HG02610 (cell line): Measurements from ENCODE around the gene LRFN2.

Source experiments
- ATAC-seq: cut with Tn5 transposase; IDR thresholded peaks from one replicate; pipeline ENCODE4 v1.9.1; 2021; ENCODE audit warnings: mild to moderate bottlenecking, moderate library complexity; ENCODE audit not compliant: unreplicated experiment

LRFN2 gene

DNA sequence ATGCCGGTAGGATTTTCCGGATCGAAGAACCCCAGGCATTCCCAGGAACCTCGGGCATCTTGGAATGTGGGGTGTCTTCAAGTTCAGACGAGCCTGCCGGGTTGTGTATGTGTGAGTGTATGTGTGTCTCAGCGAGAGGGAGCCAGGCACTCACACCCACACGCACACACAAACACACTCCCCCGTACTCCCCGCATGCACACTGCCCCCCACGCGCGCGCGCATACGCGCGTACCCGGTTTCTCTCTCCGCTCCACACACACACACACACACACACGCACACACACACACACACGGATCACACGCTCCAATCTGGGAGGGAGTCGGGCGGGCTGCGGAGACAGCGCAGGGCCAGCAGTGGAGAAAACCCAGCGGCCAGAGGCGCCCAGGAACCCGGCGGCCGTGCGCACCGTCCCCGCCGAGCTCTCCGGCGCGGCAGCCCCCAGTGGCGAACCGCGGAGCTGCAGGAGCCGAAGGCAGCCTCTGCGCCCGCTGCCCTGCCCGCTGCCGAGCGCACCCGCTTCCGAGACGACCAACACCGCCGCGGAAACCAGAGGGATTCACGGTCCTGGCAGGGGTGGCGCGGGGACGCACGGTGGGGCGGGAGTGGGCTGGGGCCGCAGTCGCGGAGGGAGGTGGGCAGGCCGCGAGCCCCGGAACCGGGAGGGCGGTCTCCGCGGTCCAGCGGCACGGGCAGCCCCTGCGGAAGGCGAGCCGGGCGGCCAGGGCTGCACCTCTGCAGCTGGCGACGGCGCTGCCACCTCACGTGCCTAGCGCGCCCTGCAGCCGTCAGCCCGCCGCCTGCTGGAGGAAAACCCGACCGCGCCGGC lies at the start of gene LRFN2:
Gene LRFN2, minus strand, starts transcription at position 125 of the 830 bp plus-strand sequence.
- ATAC-seq, result peak; percentile 87

- ATAC-seq, result no peak
Observed at GRCh38 chr6:40634429-40634828, 47.3 kb upstream of the LRFN2 start.

DNA sequence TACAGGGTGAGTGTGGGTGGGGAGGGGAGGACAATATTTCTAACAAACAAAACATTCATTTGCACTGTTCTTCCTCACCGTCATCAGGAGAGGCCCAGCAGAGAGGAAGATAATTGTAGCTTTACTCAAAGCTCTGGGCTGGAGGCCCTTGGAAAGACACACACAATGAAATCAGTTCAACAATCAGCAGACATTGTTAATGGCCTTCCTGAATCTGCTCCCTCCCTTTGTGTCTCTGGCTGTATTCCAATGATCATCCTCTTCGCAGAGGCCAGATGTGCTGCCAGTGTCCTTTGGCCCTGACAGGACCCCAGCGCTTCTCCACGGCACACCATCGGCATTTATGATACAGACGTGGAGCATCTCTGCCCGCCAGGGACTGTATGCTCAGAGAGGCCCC lies 44.6 kb upstream of the LRFN2 start:
- ATAC-seq, result no peak

- no peak for ATAC-seq
Observed at GRCh38 chr6:40630488-40630887, 43.3 kb upstream of the LRFN2 start.

DNA sequence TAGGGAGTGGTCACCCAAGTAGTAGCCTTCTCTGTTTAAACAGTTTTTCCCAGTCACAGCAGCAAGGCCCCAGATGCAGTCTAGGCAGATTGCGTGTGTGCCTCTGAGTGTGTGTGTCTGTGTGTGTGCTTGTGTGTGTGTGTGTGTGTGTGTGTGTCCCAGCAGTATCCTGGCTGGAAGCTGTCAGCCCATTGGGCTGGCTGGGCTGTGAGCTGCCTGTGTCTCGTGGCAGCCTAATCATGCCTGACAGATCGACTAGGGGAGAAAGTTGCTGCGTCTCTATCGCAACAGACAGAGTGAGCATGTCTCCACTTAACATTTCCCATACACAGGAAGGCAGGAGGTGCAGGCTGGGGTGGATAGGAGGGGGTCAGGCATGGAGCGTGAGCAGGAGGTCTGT lies 42.9 kb upstream of the LRFN2 start:
- ATAC-seq, result no peak

- ATAC-seq, result no peak
Observed at GRCh38 chr6:40629463-40629862, 42.3 kb upstream of the LRFN2 start.

- no peak for ATAC-seq
Observed at GRCh38 chr6:40627316-40627715, 40.2 kb upstream of the LRFN2 start.

GRCh38 chr6:40626886-40627285 lies 39.7 kb upstream of the LRFN2 start:
- ATAC-seq, result no peak

GRCh38 chr6:40623932-40624331 lies 36.8 kb upstream of the LRFN2 start:
- no peak for ATAC-seq

GRCh38 chr6:40623178-40623577 lies 36.0 kb upstream of the LRFN2 start:
- no peak for ATAC-seq

DNA sequence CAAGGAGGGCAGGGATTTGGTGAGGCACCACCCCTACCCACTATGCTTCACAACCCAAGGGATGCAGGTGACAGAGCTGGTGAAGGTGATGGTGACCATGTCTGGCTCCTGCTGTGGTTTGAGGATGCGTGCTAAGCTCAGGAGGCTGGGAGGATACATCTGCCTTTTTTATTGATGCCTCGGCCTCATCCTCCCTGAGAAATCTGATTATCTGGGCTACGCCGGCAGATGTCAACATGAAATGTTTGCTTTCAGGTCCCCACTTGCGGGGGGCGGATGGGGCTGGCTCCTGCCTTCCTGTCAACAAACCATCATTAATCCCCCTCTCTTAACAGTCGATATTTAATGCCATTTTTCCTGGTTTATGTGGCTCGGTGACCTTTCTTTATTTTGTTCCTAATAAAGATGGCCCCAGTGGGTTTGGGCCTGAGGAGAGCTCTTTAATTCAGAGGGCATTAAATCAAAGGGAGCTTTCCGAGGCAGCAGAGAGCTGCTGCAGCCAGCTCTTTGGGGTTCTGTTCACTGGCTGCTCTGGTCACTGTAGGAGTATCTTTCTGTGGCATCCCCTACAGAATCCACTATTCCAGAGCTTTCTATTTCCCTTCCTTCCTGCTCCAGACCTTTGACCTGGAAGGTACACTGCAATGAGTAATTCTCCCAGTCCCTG lies 33.5 kb upstream of the LRFN2 start:
- no peak for ATAC-seq

DNA sequence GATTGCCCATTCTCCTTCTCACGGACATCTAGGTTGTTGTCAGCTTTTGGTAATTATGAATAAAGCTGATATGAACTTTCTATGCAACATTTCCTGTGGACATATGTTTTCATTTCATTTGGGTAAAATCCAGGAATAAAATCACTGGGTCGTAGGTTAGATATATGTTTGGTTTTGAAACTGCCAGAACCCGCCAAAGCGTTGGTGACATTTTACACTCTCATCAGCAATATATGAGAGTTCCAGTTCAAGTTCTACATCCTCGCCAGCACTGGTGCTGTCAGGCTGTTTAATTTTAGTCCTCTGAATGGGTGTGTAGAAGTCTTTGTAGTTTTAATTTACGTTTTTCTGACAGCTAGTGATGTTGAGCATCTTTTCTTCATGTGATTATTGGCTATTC lies 27.5 kb upstream of the LRFN2 start:
- ATAC-seq, result no peak

DNA sequence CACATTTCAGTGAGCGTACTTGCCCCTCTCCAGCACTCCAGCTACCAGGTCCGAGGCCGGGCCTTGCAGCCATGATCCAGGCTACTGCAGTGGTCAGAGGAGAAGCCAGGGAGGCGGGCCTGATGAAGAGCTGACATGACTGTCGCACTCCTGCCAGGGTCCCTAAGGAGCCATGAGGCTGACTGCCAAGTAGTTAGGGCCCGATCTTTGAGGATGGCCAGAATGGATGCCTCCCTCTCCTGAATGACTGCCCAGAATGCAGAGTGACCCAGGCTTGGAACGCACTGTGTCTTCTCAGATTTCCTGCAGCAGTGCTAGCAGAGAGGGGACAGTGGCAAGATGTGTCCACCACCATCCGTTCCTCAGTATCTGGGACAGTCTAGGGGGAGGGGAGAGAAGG lies 24.7 kb upstream of the LRFN2 start:
- ATAC-seq, result no peak

DNA sequence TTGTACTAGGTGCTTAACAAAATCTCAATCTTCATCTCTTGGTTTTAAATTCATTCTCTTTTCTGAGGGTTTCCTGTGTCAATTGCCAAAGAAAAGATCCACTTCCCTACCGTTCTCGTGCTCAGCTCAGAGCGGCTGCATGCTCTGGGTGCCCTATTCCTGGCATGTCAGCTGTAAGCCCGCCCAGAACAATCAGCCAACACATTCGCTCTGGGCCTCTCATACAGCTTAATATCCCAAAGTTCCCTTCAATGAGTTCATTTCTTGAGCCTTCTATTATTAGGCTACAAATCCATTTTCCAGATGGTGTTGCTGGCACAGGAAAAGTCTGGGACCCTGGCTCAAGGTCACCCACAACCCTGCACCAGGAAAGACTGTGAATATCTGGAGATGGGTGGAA lies 24.3 kb upstream of the LRFN2 start:
- ATAC-seq, result no peak

GRCh38 chr6:40610229-40610628 lies 23.1 kb upstream of the LRFN2 start:
- ATAC-seq, result no peak

DNA sequence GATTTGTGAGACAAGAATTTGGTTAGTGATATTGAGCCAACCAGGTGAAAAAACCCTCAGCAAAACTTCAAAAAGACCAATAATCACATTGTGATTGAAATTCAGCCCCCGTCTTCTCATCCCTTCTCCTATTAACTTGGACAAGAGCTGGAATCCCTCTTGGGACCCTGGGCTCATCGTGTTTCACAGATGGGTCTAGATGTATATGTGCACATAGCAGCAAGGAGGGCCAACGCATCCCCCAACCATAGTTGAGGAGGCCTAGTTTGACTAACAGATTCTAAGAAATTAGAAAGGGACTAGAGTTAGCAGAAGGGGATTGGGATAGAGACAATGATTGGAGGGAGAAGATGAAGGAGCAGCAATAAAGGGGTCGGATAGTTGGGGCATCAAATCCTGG lies 19.8 kb upstream of the LRFN2 start:
- no peak for ATAC-seq

GRCh38 chr6:40606526-40606925 lies 19.4 kb upstream of the LRFN2 start:
- ATAC-seq, result no peak

GRCh38 chr6:40604082-40604481 lies 16.9 kb upstream of the LRFN2 start:
- ATAC-seq, result no peak

- no peak for ATAC-seq
Observed at GRCh38 chr6:40599555-40599954, 12.4 kb upstream of the LRFN2 start.

DNA sequence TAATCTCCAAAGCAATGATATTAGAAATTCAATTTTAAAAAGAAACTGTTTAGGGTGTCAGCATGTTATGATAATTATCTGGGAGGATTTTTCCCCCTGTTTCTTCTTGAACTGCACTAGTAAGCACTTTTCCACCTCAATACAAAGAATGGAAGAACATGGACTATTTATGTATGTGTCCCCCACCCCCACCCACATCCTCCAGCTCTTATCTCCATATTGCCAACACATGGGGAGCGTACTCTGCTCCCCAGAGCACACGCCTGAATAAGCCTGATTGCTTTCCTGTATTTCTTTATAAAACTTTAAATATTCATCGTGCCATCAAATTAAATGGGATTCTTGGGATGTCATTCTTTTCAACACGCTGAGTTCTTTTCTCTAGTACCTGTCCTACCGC lies 11.4 kb upstream of the LRFN2 start:
- ATAC-seq, result no peak

- no peak for ATAC-seq
Observed at GRCh38 chr6:40597301-40597700, 10.1 kb upstream of the LRFN2 start.

DNA sequence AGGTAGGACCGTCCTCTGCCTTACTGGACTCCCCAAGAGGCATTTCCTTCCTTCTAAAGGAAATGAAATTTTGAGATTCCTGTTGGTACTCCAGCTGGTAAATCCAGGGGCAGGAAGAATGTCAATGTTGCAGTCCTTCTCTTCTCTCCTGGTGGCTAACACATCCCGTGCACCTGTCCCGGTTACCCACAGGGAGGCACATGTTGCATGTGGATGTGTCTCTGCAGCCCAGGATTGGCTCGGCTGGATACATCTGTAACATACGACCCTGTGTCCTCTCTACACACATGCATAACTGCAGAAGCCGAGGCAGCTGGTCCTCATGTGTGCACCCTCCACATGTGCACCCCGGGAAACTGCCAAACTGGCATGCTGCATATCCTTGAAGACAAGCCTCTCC lies 1.3 kb upstream of the LRFN2 start:
- no peak for ATAC-seq

DNA sequence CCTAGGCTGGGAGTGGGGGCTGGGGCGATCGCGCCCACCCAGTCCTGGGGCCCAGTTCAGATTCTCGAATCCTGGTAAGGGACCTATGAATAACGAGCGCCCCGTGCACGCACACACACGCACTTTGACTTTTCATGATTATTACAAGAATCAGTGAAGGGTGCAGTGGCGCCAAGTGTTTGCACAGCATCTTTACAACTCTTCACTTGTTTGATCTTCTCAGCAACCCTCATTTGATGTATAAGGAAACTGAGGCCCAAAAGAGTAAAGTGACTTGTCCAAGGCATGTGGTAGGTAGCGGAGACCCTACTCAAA lies 863 bp upstream of the LRFN2 start:
- ATAC-seq, result no peak
